ENCODE measurements around the gene KCNF1.

Gene KCNF1

GRCh38 chr2:10924441-10924840, 12.7 kb downstream of the KCNF1 start:
- Histone ChIP-seq H3K4me1 (ENCODE audit: insufficient read depth, low read length) (peaks cover 6% of the 10 kb centered on the region; the same call in 1 of the 2 replicates), H3K36me3 (ENCODE audit: insufficient read depth, low read length) (no peaks in the 10 kb centered on the region), H4K20me1 (ENCODE audit: insufficient read depth, low read length) (0 out of 2 replicates have a peak, but pooled peaks cover 5% of the 10 kb centered on the region), H3K27me3 (ENCODE audit: insufficient read depth, low read length, poor library complexity) (peaks cover 8% of the 10 kb centered on the region), H3K9ac (ENCODE audit: low read depth, low read length) (no peak overlapping the region), H3K27ac (ENCODE audit: low read length) (no peak overlapping the region), H3K9me3 (ENCODE audit: insufficient read depth, low read length, severe bottlenecking) (no peaks in the 10 kb centered on the region), H3K4me2 (ENCODE audit: insufficient read depth, low read length) (no peak overlapping the region), H3K79me2 (ENCODE audit: insufficient read depth, low read length) (no peaks in the 10 kb centered on the region), H3K4me3 (ENCODE audit: low read depth in 1 of 2, low read length in 2 of 2) (no peak overlapping the region), H2AFZ (ENCODE audit: low read depth, low read length) (no peak overlapping the region)
- DNase-seq (no peak), ATAC-seq (ENCODE audit: insufficient read depth, low read depth) (no peak)
- TF ChIP-seq CTCF (IDR thresholded peaks at IDR 0.05; ENCODE audit: borderline replicate concordance, extremely low read depth, low read length, poor library complexity, severe bottlenecking): no peak
- no peak for TF ChIP-seq EZH2 (IDR thresholded peaks at IDR 0.05; ENCODE audit: borderline replicate concordance, low read depth, low read length, severe bottlenecking)

- DNase-seq: no peak
- Histone ChIP-seq H3K4me3 (ENCODE audit: low read depth in 1 of 2, low read length in 2 of 2) (no peak overlapping the region), H3K27me3 (ENCODE audit: insufficient read depth, low read length, poor library complexity) (peaks cover 8% of the 10 kb centered on the region), H3K9me3 (ENCODE audit: insufficient read depth, low read length, severe bottlenecking) (no peaks in the 10 kb centered on the region), H4K20me1 (ENCODE audit: insufficient read depth, low read length) (0 out of 2 replicates have a peak, but pooled peaks cover 4% of the 10 kb centered on the region), H3K27ac (ENCODE audit: low read length) (no peak overlapping the region), H3K9ac (ENCODE audit: low read depth, low read length) (no peak overlapping the region), H2AFZ (ENCODE audit: low read depth, low read length) (no peak overlapping the region), H3K4me2 (ENCODE audit: insufficient read depth, low read length) (no peak overlapping the region), H3K4me1 (ENCODE audit: insufficient read depth, low read length) (peaks cover 3% of the 10 kb centered on the region; the same call in 1 of the 2 replicates), H3K79me2 (ENCODE audit: insufficient read depth, low read length) (no peaks in the 10 kb centered on the region), H3K36me3 (ENCODE audit: insufficient read depth, low read length) (no peaks in the 10 kb centered on the region)
- TF ChIP-seq EZH2 (IDR thresholded peaks at IDR 0.05; ENCODE audit: borderline replicate concordance, low read depth, low read length, severe bottlenecking) (no peak), CTCF (IDR thresholded peaks at IDR 0.05; ENCODE audit: borderline replicate concordance, extremely low read depth, low read length, poor library complexity, severe bottlenecking) (no peak)
- ATAC-seq (ENCODE audit: insufficient read depth, low read depth): no peak
These were observed 13.1 kb downstream of the KCNF1 start for GRCh38 chr2:10924859-10925258.

- TF ChIP-seq CTCF (IDR thresholded peaks at IDR 0.05; ENCODE audit: borderline replicate concordance, extremely low read depth, low read length, poor library complexity, severe bottlenecking): no peak
- no peak for TF ChIP-seq EZH2 (IDR thresholded peaks at IDR 0.05; ENCODE audit: borderline replicate concordance, low read depth, low read length, severe bottlenecking)
- no peak overlapping the region for H3K9ac ChIP-seq (ENCODE audit: low read depth, low read length)
- no peaks in the 10 kb centered on the region for H4K20me1 ChIP-seq (ENCODE audit: insufficient read depth, low read length)
- H3K4me2 ChIP-seq (ENCODE audit: insufficient read depth, low read length): no peak overlapping the region
- no peak overlapping the region for H3K27ac ChIP-seq (ENCODE audit: low read length)
- H3K79me2 ChIP-seq (ENCODE audit: insufficient read depth, low read length): no peaks in the 10 kb centered on the region
- H3K36me3 ChIP-seq (ENCODE audit: insufficient read depth, low read length): no peaks in the 10 kb centered on the region
- no peaks in the 10 kb centered on the region for H3K9me3 ChIP-seq (ENCODE audit: insufficient read depth, low read length, severe bottlenecking)
- H3K27me3 ChIP-seq (ENCODE audit: insufficient read depth, low read length, poor library complexity): peaks cover 8% of the 10 kb centered on the region
- no peak overlapping the region for H2AFZ ChIP-seq (ENCODE audit: low read depth, low read length)
- H3K4me1 ChIP-seq (ENCODE audit: insufficient read depth, low read length): no peaks in the 10 kb centered on the region
- ATAC-seq (ENCODE audit: insufficient read depth, low read depth) (no peak), DNase-seq (no peak)
- no peak overlapping the region for H3K4me3 ChIP-seq (ENCODE audit: low read depth in 1 of 2, low read length in 2 of 2)
These were observed 14.6 kb downstream of the KCNF1 start for GRCh38 chr2:10926191-10926820.

All from DND-41 (cell line).